Measurements from ENCODE around the gene CDKL1.

DNA sequence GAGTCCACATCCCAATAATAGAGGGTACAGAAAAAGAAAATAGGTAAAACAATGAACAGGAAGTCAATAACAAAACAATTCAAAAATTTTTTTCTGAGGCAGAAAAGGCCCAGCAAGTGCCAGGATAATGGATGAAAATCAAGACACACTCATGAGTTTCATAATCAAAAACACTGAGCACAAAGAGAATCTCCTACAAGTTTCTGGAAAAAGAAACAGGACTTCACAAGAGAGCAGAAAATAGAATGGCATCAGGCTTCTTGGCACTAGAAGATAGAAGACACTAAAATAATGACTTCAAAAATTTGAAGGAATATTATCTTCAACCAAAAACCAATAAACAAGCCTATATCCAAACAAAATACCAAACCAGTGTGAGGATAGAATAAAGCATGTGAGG, 47.7 kb downstream of the CDKL1 start:
- TF ChIP-seq, protein P1, sequence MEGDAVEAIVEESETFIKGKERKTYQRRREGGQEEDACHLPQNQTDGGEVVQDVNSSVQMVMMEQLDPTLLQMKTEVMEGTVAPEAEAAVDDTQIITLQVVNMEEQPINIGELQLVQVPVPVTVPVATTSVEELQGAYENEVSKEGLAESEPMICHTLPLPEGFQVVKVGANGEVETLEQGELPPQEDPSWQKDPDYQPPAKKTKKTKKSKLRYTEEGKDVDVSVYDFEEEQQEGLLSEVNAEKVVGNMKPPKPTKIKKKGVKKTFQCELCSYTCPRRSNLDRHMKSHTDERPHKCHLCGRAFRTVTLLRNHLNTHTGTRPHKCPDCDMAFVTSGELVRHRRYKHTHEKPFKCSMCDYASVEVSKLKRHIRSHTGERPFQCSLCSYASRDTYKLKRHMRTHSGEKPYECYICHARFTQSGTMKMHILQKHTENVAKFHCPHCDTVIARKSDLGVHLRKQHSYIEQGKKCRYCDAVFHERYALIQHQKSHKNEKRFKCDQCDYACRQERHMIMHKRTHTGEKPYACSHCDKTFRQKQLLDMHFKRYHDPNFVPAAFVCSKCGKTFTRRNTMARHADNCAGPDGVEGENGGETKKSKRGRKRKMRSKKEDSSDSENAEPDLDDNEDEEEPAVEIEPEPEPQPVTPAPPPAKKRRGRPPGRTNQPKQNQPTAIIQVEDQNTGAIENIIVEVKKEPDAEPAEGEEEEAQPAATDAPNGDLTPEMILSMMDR (IDR thresholded peaks at IDR 0.05; ENCODE audit: insufficient read depth, low read depth, low read length) = no peak
- no peak for TF ChIP-seq EZH2 (IDR thresholded peaks at IDR 0.05; ENCODE audit: insufficient read depth, low read length)

Data from astrocyte (in vitro differentiated cells and primary cell).